HG03521 (cell line): ENCODE measurements around the gene MAP3K4.
A peak's percentile ranks its signal among the peaks of the same experiment; 100 is the strongest.

Experiments used
- ATAC-seq: cut with Tn5 transposase; IDR thresholded peaks from one replicate; pipeline ENCODE4 v1.9.1; 2021; ENCODE audit warnings: mild to moderate bottlenecking, moderate library complexity; ENCODE audit not compliant: unreplicated experiment

MAP3K4 gene, protein sequence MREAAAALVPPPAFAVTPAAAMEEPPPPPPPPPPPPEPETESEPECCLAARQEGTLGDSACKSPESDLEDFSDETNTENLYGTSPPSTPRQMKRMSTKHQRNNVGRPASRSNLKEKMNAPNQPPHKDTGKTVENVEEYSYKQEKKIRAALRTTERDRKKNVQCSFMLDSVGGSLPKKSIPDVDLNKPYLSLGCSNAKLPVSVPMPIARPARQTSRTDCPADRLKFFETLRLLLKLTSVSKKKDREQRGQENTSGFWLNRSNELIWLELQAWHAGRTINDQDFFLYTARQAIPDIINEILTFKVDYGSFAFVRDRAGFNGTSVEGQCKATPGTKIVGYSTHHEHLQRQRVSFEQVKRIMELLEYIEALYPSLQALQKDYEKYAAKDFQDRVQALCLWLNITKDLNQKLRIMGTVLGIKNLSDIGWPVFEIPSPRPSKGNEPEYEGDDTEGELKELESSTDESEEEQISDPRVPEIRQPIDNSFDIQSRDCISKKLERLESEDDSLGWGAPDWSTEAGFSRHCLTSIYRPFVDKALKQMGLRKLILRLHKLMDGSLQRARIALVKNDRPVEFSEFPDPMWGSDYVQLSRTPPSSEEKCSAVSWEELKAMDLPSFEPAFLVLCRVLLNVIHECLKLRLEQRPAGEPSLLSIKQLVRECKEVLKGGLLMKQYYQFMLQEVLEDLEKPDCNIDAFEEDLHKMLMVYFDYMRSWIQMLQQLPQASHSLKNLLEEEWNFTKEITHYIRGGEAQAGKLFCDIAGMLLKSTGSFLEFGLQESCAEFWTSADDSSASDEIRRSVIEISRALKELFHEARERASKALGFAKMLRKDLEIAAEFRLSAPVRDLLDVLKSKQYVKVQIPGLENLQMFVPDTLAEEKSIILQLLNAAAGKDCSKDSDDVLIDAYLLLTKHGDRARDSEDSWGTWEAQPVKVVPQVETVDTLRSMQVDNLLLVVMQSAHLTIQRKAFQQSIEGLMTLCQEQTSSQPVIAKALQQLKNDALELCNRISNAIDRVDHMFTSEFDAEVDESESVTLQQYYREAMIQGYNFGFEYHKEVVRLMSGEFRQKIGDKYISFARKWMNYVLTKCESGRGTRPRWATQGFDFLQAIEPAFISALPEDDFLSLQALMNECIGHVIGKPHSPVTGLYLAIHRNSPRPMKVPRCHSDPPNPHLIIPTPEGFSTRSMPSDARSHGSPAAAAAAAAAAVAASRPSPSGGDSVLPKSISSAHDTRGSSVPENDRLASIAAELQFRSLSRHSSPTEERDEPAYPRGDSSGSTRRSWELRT (N-terminal part only)

DNA sequence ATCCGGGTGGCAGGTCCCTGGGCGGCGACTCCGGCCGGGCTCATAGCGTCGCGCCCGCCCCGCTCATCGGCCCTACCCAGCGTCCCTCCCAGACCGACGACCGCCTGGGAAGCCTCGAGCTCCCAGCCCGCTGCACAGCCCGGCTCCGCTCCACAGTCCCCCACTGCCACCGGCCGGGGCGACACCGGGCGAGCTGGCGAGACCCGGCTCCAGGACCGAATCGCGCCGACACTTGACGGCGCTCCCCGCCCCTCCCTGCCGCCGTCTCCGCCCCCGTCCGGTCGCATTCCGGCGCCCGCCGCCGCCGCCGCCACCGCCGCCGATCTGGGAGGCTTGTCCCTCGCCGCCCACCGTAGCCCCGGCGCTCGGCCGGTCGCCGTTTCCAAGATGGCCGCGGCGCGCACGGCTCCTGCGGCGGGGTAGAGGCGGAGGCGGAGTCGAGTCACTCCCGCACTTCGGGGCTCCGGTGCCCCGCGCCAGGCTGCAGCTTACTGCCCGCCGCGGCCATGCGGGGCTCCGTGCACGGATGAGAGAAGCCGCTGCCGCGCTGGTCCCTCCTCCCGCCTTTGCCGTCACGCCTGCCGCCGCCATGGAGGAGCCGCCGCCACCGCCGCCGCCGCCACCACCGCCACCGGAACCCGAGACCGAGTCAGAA lies at the start of gene MAP3K4:
TSS of gene MAP3K4 (plus strand) at position 364 of the 655 bp plus-strand sequence. CDS start at position 527, 163 bp downstream.
- ATAC-seq = peak; percentile 66

GRCh38 chr6:160943997-160944396 lies 47.6 kb upstream of the MAP3K4 start:
- ATAC-seq = no peak

DNA sequence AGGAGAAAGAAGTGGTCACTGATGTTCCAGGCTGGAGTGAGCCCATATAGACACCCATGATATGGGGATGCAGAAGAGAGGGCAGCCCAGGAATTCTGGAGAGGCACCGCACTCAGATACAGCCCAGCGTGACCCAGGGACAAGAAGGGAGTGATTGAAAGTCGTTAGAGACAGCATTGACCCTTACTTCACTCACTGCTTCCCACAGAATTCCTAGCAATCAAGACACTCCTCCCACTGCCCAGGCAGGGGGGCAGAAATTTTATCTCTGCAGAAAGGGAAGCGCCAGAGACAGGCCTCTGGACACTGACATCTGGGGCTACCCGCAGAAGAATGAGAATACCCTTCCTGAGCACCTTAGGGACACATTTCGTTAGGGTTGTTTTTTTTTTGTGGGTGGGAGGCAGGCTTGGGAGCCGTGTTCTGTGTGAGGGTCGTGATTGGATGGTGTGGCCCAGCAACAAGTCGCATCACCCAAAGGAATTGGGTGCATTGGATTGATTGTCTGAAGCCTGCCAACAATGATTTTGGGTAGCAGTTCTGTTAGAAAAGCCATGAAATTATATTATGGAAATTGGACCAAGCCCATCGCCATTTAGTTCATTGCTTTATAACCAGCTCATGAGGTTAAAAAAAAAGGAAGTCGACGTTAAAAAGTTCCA lies 45.9 kb upstream of the MAP3K4 start:
- no peak for ATAC-seq

DNA sequence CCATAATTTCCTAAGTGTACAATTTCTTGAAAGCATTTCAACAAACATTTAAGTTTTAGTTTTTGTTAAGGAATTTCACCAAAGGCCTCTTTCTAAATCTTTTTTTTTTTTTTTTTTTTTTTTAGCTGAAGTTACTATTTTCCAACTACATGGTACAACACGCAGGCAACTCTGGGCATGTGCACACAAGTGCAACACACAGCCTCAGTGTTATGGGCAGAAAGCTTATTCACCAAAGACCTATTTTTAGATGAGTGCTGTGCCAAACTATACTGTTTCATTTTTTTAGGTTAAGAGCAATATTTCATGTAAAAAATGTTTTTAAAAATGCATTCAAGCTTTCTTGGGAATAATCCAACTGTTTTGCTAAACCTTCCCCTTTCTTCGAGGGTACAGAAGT lies 42.0 kb upstream of the MAP3K4 start:
- no peak for ATAC-seq

DNA sequence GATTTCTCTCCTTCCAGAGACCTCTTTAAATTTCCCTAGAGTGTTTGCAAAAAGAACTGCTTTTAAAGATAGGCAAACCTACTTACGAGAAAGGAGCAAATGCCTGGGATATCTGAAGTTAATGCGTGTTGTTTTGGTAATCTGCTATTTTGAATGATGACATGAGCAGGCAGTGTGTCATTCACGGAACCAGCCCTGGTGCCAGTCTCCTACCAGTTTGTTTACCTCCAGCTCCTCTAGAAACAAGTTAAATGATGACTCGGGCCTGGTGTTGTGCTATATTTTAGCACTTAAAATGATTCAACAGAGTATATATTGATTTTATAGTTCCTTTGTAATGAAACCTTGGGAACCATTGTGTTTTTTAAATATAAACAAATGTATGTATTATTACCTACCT lies 41.1 kb upstream of the MAP3K4 start:
- no peak for ATAC-seq

DNA sequence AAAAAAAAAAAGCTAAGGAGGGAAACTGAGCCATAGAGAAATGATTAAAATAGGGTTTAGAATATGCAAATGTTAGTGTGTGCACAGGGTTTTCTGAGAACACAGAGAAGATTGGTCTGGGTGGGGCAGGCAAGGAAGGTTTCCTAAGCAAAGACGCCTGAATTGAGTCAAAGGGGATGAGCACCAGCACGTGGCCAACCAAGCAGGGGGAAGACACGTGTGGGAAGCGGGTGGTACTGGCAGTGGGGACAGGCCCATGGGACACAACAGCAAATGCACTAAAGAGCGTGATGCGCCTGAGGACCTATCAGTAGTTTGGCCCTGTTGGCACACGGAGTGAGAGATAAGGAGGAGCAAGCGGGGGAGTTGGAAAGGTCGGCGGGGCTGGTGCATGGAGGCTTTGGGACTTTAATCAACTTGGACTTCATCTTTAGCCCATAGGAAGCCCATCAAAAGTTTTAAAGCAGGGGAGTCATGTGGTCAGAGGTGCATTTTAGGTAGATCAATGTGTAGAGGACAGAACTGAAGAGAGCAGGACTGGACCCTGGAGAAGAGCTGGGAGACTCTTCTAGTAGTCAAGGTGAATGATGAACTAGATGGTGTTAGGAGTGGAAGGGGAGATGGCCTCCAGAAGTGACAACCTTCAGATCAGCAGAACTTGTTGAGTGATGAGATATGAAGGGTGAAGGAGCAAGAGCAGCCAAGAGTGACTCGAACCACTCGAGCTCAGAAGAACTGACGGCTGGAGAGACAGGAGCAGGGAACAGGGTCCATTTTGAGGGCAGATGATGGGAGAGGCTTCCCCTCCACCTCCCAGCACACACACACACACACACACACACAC lies 40.2 kb upstream of the MAP3K4 start:
- ATAC-seq = no peak

DNA sequence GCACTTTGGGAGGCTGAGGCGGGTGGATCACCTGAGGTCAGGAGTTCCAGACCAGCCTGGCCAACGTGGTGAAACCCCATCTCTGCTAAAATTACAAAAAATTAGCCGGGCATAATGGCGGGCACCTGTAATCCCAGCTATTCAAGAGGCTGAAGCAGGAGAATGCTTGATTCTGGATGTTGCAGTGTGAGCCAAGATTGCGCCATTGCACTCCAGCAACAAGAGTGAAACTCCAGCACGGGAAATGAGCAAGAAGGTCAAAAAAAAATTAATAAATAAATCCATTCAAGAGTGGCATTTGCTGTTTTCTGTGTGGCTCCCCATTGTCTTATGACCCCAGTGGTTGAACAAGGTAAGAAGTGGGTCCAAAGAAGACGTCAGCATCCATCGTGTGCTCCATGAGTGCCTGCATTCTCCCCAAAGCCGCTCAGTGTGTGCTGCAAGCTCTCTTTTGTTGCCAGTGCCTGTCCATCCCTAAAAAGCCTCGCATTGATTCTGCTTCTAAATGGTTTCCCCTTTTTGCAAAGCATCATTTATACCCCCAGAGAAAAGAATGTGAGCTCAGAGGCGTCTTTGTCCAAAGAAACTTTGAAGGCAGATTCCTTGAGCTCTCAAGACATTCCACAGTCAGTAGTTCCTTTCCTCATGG lies 38.8 kb upstream of the MAP3K4 start:
- ATAC-seq = no peak

DNA sequence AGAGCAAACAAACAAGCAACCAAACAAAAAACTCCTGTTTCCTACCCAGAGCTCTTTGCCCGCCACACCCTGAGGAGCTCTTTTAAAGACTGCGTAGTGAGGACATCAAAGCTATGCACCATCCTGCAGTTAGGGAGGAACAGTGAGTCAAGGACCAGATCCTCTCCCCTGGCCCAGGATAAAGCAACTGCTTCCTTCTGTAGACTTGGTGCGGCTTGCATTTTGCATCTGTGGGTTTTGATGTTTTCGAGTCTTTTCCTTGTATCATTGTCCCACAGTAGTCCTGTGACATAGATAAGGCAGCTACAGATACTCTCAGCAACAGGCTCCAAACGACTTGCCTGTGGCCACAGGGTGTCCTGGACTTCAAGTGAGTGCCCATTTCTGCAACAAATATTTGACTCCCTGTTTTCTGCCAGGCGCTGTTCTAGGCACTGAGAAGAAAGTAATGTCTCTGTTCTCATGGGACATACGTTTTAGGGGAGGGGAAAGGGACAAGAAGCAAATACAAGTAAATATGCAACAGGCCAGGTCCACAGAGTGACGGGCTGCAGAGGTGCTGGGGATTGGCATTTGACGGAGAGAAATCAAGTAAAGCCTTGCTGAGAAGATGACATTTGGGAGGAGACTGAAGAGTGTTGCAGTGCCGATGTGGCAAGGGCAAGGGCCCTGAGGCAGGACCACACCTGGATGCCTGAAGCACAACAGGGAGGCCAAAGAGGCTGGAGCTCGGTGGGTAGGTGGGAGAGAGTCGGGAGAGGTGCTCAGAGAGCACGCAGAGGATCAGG lies 35.9 kb upstream of the MAP3K4 start:
- ATAC-seq = no peak

GRCh38 chr6:160956300-160957035 lies 35.1 kb upstream of the MAP3K4 start:
- no peak for ATAC-seq

DNA sequence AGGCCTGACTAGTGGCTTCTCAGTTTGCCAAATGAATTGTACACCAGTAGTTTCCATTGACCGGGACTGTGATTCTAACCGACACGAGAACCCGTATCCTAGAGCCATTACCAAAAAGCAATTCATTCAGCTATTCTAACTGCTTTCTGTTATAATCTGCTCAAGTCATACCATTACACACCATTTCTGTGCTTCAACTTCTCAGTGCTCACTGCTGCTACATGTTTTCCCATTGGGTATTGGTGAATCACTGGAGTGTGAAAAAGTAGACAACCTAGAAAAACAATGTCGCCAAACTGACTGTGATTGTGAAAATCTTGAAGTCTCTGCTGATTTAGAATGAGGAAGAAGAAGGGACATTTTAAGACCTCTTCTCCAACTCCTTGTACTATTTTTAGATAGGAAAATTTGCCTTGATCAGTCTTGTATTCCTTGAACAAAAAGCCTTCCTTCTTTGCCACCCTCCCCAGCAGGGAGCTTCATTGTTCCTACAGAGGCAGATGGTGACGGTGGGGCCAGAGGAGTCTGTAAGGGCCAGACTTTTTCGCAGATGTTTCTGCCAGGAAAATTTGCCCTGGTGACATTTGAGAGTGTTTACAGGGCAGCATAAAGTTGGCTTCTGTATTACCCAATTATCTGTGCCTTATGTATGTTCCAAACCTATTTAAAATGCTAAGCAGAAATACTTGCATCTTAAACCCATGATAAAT lies 31.7 kb upstream of the MAP3K4 start:
- ATAC-seq = no peak

DNA sequence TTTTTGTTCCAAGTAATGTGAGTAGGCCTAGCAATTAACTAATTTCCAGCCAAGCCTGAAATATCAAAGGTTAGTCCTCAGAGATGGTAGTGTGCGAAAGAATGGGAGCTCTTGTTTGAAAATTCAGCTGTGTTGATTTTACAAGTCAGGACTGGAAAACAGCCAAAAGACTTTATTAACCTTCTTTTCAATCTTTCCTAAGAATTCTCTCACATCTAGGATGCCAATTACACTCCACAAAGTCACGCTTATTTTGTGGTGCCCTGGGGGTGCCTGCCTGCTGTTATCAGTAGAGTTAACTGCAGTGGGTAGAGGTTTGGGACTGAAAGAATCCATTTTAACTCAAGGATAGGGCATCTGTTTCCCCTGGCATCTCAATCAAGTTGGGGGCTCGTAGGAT lies 30.7 kb upstream of the MAP3K4 start:
- no peak for ATAC-seq

- no peak for ATAC-seq
These were observed 28.5 kb upstream of the MAP3K4 start for GRCh38 chr6:160962835-160963623.

DNA sequence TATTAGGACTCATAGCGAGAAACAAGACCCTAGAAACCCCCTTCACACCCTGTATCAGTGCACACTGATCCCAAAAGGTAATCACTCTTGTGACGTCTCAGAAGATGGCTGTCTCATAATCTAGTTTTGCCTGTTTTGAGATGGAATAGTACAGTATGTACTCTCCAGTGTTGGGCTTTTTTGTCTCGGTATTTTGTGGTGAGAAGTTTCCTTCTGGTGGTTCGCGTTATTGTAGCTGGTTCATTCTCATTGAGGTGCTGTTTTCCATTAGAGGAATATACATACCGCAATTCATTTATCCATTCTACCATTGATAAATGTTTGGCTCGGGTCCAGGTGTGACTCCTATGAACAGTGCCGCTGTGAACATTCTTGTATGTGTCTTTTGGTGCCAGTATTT lies 27.9 kb upstream of the MAP3K4 start:
- ATAC-seq = no peak

DNA sequence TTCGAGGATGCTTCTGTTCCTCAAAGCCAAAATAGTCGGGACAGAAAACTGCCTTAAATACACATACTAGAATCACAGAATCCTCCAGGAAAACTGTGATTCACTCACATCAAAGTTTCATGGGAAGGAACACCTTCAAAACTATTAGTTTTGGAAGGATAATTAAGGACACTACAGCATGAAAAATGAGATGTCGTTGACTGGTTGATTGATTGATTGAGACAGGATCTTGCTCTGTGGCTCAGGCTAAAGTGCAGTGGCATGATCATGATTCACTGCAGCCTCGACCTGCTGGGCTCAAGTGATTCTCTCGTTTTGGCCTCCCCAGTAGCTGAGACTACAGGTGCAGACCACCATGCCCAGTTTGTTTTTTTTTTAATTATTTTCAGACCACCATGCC lies 25.7 kb upstream of the MAP3K4 start:
- no peak for ATAC-seq

- ATAC-seq = no peak
These were observed 24.9 kb upstream of the MAP3K4 start for GRCh38 chr6:160966493-160967229.
